AG08395 (cell line): ENCODE results near the gene SGPL1.

Source experiments
- DNase-seq: peaks from one replicate; pipeline ENCODE4 v3.0.0; 2012; ENCODE audit warnings: mixed read lengths, low spot score

The SGPL1 gene

DNA sequence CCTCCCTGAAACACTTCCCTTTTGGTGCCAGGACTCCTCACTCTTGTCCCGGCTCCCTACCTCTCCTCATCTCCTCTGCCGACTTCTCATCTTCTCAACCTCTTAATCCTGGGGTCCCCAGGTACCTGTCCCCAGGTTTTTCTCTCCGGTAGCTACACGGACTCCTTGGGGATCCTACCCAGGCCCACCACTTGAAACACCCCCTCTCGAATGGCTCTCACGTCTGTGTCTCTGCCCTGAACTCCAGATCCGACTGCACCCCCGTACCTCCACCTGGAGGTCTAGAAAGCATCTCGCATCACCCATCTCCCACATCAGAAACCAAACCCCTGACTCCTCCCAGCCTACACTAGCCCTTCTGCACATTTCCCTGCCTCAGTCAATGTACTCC, 35.4 kb upstream of the SGPL1 start:
- no peak for DNase-seq

DNA sequence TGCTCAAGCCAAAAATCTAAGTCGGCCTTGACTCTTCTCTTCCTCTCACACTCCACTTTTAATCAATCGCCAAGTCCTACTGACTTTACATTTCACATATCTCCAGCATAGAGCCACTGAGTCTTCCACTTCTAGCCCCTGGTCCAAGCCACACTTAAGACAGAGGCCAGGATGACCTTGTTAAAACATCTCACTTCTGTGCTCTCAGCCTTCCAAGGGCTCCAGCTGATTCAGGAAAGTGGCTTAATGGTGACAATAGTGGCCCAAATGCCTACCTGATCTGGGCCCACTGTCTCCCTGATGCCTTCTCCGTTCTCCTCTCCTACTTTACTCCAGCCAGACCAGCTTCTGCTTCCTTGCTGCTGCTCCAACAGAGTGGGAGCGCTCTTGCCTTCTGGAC, 35.0 kb upstream of the SGPL1 start:
- no peak for DNase-seq

DNA sequence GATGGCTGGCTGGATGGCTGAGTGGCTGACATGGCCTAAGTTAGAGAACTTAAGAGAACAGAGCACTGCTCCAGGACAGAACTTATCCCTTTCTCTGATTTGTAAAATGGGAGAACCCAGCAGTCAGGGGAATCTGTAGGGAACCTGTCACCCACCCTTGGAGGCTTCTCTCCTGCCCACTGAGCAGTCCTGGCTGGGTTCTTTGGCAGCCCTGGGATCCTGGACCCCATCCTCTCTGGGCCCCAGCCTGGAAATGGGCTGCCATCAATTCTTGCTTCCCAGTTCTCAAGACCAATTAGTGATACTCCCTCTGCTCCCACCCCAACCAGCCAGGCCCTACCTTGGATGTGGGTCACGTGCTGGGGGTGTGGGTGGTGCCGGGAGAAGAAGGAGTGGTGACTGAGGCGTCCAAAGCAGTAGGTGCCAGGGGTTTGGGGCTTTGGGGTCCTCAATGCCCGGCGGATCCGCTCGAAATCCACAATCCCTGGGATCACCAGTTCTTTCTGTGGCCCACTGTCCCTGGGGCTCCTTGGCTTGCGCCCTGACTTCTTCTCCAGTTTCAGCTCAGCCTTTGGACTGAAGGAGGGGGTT, 34.2 kb upstream of the SGPL1 start:
- no peak for DNase-seq

DNA sequence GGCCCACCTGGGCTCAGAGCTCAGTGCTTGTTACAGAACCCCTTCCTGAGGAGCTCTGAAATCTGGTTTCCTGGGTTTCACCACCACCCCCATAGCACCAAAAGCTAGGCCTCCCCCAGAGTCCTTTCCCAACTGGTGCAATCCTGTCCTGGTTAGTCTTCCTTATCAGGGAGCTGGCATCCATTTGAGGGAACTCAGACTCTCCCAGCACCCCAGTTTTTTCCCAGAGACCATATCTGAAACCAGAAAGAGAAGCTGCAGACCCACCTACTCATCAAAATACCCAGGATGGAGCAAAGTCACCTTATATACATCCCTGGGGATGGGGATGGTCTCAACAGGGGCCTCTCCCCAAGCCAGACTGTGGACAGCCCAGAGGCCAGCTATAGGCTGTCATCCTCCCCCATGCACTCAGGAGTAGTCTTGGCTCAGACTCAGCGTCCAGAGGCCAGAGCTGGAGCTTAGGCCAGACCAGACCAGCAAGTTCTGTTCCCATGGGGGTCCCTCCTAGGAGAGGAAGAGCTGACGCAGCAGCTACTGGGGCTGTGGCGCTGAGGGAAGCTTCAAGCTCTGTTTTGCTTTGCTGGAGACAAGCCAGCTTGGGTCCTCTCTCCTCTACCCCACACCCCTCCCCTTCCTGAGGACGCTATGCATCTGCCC, 33.5 kb upstream of the SGPL1 start:
- DNase-seq: no peak

DNA sequence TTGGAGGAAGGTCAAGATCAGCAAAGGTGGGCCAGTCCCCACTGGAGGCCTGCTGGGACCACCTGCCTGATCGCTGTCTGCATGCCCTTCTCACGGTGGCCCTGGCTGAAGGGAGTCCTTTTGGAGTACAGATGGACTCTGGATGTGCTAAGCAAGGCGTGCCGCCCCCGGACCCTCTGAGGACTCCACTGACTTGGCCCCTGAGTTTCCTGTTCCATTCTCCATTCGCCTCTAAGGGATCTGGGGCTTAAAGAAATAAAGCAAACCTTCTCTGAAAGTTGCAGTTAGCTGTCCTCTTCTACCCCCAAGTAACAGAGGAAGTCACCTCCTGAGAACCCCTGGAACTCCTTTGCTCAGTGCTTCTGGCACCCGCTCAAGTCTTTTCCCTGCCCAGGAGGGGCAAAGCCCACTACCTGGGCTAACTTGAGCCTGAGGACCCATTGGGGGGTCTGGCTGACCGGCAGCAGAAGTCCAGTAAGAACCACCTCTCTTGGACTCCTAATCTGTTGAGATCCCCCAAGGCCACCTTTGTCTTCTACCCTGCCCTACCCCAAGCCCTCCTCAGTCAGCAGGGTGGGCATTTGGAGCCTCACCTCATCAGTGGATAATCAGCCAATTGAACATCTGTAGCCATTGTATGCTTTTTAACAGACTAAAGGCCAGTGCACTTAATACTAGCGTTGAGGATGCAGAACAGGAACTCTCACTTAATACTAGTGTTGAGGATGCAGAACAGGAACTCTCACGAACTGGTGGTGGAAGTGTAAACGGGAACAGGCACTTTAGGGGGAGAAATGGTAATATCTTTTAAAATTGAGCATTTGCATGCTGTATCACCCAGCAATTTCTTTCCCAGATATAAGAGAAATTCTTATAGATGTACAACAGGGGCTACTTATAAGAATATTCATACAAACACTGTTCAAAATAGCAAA, 32.7 kb upstream of the SGPL1 start:
- DNase-seq: no peak

DNA sequence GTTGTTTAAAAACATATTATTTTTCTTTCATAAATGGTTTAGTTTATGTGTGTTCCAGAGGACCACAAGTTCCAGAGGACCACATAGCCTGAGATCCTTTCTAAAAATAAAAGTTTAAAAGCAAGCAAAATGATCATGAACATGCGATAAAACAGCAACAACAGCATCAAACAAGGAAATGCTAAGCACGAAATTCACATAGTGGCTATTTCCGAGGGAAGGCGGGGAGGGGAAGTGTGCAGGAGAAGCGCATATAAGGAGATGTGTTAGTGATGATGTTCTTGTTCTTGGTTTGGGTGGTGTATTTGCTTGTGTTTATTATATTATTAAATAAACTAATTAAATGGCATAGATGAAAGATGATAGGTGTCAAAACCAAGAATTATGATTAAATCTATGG, 31.7 kb upstream of the SGPL1 start:
- DNase-seq: no peak

DNA sequence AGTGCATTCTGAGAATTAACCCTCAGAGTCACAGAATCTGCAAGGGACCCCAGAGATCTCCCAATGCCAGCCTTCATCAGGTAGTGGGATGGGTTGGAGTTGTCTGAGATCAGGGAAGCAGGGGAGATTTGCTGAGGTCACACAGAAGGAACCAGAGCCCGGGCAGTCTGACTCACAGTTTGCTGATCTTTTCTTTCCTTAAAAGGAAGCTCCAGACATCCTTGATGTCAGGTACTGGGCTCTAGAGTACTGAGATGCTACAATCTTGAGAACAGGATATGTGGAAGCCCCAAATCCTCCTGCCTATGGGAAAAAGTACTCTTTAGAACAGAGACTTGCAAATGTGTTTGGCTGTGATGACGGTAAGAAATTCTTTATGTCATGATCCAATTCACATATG, 31.3 kb upstream of the SGPL1 start:
- DNase-seq: no peak

DNA sequence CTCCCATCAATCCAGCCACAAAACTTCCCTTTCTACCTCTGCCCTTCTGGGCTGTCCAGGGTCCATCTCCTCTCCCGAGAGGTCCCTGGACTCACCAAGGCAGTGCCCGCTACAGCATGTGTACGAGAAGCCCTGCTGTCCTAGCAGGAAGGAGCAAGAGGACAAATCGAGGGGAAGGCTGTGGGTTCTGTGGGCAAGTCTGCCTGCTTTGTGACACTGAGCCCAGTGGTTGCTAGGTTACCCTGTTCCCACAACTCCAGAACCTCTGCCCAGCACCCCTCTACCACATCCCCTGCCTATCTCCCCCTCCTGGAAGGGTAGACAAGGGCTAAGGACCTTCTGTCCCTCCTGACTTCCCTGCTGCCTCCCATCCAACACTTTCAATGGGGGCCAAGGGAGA, 30.6 kb upstream of the SGPL1 start, which contains the start of gene TBATA:
Gene TBATA, minus strand, starts transcription at position 188 of the 400 bp plus-strand sequence. CDS start 1,998 bp downstream, outside the sequence.
- DNase-seq: no peak

DNA sequence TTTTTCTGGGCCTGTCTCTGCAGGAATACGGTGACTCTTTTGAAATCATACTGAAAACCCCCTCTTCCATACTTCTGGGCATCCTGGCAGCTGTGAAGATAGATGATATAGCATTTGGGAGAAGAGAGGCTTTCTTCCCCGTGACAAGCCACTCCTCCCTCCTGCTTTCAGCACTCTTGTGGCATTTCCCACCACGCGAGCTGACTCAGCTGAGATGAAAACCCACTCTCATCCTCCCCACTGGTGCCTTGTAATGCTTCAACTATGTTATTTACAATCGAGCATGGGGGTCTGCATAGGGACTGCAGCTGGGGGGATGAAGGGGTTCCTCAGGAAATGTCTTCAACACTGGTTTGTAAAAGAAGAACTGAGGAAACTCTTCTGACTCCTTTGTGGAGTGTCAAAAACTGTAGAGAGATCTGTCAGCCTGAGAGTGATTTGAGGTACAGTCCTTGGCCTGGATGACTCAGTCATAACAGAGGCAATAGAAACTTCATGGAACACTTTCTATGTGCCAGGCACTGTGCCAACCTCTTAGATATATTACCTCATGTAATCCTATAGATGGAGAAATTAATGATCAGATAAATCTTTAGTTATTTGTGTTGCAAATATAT, 28.8 kb upstream of the SGPL1 start:
- no peak for DNase-seq

DNA sequence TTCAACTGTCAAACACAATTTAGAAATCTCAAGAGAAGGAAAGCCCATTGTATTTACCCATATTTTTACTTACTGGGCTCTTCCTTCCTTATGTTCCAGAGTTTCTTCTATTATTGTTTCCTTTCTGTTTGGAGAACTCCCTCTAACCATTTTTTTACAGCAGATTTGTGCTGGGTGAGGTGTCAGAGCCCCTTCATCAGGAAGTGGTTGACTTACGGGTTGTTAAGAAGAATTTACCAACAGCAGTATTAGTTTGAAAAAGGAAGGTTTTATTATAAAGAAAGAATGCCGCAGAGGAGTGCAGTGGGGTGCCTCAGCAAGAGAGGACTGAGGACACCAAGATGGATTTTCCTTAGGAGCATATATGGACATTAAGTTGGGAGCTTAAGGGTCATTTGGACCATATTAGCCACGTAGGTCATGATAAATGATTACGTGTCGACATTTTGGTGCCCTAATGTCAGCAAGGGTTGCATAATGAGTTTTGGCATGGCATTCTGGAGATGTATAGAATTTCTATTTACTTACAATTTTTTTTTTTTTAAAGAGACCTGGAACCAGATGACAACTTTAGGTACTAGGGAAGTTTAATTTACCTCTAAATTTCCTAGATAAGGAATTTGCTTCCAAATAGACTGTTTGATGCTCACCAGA, 24.2 kb upstream of the SGPL1 start:
- DNase-seq: no peak

DNA sequence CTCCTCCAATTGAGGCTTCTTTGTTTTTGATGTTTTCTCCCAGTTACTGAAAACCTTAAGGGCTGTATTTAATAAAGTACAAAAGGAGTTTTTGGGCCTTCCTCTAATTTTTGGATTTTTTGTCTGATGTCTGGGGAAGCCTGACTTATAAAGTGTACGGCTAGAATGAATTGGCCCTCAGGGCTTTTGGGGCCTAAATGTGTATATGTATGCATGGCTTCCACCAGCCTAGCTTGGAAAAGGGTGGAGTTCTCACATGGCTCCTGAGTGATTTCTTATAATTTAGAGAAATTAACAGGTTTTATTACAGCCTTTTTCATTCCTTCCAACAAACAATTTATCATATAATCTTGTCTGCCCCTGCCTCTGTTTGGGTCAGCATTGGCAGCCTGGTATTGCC, 20.1 kb upstream of the SGPL1 start:
- no peak for DNase-seq

DNA sequence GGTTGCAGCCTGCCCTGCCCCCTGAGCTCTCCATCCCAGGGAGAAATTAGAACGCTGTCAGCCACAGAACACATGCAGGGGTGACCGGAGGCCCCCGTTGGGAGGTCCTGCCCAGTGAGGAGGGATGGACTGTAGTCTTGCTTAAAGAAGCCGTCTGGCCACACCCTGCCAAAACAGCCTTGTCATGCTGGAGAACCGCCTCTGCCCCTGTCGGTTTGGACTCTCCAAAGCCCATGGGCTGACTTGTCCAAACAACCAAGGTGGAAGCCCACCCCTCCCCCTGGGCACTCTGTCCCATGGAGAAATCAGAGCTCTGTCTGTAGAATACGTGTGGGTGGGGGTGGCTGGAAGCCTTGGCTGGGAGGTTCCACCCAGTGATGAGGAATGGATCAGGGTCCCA, 17.9 kb upstream of the SGPL1 start:
- no peak for DNase-seq

DNA sequence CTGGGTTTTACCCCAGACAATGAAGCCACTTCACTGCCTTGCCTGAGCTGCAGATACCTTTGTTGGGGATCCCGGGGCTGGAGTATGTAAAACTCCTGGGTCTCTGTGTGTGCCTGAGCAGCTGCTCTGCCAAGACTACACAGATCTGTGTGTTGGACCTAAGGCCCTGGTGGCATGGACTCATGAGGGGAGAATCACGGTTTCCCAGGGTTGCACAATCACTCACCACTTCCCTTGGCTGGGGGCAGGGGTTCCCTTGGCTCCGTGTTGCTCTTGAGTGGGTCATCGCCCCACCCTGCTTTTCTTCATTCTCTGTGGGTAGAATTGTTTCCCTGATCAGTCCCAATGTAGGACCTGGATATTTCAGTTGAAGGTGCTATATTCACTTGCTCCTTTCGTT, 16.6 kb upstream of the SGPL1 start:
- DNase-seq: no peak

DNA sequence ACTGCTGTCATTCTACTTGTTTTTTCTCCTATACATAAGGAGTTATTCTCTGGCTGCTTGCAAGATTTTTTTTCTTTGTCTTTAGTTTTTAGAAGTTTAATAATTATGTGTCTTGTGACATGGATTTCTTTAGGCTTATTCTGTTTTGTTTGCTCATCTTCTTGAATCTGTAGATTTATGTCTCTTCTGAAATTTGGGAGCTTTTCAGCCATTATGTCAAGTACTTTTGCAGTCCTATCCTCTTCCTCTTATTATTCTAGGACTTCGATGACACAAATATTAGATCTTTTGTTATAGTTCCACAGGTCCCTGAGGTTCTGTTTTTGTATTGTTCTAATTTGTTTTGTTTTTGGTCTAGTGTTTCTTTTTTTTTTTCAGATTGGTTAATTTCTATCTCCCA, 13.9 kb upstream of the SGPL1 start:
- no peak for DNase-seq

DNA sequence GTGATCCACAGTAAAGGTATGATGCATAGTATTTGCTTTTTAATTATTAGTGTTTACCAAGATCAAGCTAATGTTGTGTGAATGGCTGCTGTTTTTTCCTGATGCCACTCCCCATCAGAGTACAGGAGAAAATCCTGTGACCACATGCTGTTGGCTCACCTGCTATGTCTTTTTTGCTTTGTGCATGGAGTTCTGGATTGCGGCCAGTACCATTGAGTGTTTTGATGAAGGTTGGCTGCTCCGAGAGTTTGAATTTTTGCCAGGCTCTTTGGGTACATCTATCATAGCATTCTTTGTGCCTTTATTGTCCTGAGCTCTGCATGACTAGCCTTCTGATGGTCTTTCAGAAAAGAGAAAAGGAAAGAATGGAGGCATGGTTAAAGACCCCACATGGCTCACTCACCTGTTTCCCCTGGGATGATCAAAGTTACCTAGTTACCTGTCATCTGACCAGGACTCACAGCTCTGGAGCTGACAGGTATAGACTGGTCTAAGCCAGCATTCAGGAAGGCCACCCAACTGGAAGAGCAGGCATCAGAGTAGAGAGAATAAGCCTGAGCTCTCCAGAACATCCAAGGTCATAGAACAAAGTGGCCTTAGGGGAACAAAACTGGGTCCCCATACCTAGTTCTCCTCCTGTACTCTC, 11.8 kb upstream of the SGPL1 start:
- DNase-seq: no peak

DNA sequence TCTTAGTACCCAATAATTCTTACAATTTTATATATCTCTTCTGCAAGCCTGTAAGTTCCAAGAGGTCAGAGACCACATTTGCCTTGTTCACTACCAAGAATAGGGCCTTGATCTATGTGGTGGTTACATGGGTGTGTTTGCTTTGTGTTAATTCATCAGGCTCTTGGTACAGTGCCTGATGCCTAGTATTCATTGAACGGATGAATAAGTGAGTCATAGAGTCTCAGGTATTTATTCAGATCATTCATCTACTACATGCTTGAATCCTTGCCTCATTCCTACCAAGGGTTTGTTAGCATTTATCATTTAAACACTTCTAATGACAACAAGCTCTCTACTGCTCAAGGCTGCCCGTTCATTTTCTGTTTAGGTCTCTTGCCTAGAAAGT, 11.3 kb upstream of the SGPL1 start:
- no peak for DNase-seq

DNA sequence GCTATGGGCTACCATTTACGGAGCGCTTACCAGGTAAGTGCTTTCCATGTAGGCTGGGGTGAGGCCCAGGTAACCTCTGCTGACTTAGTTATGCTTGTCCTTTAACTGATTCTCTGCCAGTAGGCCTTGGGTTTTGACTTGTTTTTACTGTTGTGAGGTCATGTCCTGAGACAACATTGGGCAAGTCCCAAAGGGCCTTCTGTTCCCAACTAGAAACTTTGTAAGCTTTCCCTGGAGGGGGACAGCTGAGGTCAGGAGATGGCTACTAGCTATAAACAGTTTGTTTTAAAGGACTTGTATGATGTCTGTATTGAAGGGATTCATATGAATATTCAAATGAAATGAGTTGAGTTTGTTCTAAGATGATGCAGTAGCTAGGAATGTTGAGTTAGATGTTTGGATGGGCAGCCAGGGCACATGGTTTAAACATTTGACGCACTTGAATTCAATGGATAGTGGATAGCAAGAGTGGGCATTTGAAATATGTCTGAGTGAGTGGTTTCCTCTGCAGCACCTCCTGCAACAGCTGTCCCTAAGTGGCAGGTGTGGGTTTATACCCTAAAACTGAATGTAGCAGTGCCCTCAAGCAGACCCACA, 10.0 kb upstream of the SGPL1 start:
- DNase-seq: no peak

DNA sequence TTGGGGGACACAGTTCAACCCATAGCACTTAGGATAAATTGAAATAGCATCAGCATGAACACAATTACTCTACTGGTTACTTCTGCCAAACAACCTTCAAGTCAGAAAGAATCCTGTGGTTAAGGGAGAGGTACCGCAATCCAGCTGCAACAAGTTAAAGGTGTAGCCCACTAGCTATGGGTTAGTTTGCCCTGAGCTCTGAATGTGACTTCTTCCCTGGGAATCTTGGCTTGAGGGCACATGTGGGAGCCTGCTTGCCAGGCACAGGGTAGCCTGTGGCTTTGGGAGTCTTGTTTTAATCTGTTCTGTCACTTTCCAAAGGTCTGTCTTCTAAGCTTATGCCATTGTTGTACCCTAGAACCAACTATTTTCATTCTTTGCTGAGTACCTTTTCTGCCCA, 8.9 kb upstream of the SGPL1 start:
- no peak for DNase-seq

DNA sequence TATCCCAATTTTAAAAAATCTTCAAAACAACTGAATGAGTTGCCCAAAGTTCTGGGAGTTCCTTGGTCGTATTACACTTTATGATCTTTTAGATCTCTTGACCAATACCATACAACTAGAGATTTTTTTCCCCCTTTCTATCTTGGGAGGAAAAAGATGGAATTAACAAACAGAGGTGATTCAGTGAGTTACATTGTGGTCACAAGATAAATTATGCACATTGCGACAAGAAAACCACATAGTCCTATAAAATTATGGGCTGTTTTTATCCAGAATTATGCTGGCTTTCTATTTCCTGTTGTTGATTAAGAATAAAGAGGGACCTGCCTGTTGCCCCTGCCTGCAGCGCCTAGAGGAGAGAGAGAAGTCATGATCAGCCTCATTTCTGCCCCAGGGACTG, 8.2 kb upstream of the SGPL1 start:
- DNase-seq: no peak

DNA sequence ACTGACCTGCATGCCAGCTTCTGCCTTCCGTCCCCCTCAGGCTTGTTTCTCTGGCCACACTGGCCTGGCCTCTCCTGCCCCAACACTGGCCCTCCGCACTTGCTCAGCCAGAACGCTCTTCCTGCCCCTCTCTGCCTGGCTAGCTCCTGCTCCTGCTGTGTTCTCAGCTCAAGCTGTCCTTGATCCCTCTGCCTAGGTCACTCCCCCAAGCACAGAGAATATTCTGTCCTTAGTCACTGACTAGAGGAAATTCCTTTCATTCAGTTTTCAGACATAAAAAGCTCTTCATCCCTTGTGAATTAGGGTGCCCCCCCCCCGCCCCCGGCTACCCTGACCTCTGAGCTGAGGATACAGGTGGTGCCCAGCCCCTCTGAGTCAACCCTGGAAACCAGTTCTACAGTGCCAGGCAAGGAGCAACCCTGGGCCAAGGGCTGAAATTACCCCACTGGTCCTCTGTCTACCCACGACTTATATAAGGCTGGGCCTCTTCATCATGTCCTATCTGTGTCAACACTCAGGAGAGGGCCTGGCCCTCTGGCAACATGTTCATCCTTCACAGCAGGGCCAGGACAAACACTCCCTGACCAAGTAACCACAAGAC, 6.6 kb upstream of the SGPL1 start:
- DNase-seq: no peak

DNA sequence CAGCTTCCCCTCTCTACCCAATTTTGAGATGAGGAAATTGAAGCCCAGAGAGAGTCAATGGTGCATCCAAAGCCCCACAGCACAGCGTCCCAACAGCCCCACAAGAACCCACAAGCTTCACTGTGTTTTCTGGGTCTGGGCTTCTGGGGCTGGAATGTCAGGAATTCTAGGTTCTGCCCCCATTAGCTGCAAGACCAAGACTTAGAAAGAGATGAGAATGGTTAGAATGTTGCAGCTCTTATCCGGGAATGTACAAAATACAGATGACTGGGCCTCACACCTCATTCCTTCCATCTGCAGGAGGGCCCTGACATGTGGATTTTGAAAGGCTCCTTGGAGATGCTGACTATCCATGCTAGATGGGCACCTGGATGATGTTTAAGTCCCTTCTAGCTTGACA, 6.0 kb upstream of the SGPL1 start:
- DNase-seq: no peak
